Measurements from ENCODE around the gene MYO6. TPM values are rescaled to one million over a fixed set of nuclear protein-coding genes. Genes with fewer than 3 reads are reported as not detected.
"Not testable (repeated sequence)": the region's sequence is repeated elsewhere in the genome, so short reads cannot be mapped to it uniquely, and the experiment has no call there.

Gene MYO6
- polyA plus RNA-seq, 4 donors, result 95.7 to 112 (median 102) TPM

DNA sequence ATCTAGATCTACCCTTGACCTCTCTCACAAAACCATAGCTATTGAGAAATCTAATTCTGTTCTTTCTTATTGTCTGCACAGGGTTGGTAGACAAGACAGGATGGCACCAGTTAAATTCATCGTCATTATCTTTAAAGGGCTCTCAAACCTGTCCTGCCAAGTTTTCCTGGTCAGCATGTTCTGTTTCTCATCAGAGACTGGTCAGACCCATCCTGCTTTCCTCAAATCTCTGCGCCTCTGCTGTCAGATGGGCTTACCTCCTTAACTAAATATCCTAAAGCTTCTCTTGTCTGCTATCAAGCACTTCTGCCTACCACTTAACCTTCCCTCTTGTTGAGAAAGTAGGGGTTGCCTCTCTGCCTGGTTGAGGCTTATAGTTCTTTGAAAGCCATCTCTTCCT, 125.2 kb downstream of the MYO6 start:
- DNase-seq (ENCODE audit: low read depth in 4 of 4, low spot score in 3 of 4), result no peak

DNA sequence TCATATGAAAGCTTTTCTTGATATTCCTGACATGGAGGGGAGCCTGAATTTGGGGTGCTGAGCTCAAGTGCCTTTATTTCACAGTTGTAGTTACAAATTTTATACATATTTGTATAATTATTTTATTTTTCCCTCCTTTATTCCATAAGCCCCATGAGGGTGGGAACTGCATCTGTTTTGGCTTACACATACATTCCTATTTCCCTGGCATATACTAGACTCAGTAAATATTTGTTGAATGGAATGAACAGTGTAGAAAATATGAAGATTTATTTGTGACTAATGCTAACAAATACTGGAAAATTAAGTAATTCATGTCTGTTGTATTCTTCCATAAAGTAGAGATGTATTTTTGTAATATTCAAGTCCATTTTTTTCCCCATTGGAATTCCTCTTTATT, 127.1 kb downstream of the MYO6 start:
- no peak for DNase-seq (ENCODE audit: low read depth in 4 of 4, low spot score in 3 of 4)

DNA sequence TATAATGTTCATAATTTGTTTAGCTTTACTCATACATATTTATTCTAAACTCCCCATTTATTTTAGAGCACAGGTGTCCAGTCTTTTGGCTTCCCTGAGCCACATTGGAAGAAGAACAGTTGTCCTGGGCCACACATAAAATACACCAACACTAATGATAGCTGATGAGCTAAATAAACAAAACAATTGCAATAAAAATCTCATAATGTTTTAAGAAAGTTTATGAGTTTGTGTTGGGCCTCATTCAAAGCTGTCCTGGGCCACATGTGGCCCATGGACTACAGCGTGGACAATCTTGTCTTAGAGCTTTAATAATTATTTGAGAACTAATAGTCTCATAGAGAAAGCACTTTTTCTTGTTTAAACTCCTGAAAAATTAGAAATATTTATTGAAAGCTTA, 131.3 kb downstream of the MYO6 start:
- DNase-seq (ENCODE audit: low read depth in 4 of 4, low spot score in 3 of 4), result no peak

DNA sequence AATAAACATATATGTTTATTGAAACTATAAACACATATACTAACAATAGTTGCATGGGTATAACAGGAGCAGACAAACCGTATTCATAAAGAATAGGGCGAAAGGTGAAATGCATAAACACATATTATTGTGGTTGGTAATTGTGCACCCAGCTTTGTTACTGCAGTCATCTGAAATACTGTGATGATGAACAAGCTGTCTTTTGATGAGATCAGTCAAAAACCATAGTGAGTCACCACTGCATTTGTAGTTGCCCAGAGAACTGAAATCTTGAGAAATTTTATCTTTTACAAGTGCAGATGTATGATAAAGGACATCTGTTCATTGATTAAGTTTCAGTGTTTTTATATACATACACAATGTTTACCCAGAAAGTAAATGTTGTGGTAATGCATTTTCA, 133.7 kb downstream of the MYO6 start:
- no peak for DNase-seq (ENCODE audit: low read depth in 4 of 4, low spot score in 3 of 4)

DNA sequence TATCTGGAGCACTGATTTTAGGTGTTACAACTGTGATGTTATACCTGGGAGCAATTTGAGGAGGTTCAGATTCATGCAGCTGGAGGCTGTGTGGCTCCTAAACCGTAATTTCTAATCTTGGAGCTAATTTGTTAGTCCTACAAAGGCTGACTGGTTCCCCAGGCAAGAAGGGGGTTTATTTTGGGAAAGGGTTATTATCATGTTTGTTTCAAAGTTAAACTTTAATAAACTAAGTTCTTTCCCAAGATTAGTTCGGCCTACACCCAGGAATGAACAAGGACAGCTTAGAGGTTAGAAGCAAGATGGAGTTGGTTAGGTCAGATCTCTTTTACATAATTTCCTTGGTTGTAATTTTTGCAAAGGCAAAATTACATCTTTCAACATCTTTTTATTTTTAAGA, 135.8 kb downstream of the MYO6 start:
- no peak for DNase-seq (ENCODE audit: low read depth in 4 of 4, low spot score in 3 of 4)

DNA sequence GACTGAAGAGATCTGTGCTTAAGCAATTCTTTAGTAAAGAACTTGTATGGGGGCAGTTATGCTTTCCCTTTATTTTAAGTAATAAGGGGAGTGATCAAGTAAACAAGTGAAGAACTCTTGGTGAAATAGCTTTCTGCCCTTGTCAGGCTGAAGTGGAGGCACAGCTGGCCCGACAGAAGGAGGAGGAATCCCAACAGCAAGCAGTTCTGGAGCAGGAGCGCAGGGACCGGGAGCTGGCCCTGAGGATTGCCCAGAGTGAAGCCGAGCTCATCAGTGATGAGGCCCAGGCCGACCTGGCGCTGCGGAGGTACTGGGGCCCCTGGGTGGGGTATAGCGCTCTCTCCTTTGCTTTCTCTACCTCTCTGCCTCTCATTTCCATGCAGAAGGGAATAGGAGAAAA, 143.3 kb downstream of the MYO6 start:
- no peak for DNase-seq (ENCODE audit: low read depth in 4 of 4, low spot score in 3 of 4)

DNA sequence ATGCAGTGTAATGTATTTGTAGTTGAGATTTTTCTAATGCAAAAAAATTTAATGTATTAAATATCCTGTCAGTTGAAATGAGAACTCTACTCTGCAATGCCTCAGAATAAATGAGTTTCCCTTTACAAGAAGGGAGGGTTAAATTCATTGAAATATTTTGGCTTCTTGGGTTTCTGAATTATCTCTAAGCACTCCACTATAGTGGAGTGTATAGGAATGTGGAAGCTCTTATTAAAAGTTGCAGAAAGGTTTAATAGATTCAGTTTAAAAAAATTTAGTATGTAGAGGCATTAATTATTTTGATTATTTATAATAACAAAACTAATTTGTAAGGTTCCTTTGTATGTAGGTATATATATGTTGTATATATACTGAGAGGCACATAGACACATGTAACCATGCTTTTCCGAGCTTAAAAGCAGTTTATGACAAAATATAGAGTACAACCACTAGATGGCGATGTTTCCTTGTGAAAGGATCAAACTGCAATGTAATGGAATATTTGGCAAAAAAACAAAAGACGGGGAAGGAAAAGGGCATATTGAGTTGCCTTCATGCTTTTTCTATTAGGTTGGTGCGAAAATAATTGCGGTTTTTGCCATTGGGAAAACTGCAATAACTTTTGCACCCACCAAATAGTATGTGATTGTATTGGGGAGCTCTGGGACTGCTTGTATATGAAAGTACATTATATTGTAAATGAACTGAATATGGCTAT, 144.2 kb downstream of the MYO6 start:
- peak; percentile 54 to 66 (median 60) for DNase-seq (ENCODE audit: low read depth in 4 of 4, low spot score in 3 of 4)

DNA sequence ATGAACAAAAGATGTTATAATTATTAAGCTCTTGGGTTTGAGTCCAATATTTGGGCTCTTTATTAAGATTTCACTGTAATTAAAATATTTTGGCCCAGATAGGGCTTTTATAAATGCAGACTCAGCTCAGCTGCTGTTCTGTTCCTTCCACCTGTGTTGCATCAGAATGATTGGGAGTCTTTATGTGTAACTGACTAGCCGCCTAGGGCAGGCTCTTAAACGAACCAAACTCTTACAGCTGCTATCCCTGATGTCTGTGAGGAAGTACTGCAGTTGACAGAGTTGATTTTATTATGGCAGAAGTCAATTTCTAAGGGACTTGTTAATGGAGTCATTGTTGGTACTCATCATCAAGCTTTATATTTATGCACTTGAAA, 144.7 kb downstream of the MYO6 start:
- no peak for DNase-seq (ENCODE audit: low read depth in 4 of 4, low spot score in 3 of 4)

DNA sequence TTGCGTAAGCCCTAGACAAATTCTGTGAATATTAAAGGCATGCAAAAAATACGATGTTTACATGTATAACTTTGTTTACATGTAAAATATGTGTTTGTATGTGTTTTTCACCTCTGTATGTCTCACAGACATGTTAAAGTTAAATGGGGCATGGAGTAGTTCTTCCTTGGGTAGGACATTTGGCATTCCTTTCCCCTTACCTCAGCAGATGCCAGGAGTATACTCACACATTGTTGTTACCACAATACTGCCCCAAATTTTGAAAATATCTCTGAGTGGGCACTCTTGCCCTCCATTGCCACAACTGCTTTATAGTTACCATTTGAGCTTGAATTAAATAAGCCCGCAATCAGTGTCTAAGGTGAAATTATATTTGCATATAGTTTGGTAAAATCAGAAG, 147.5 kb downstream of the MYO6 start:
- DNase-seq (ENCODE audit: low read depth in 4 of 4, low spot score in 3 of 4), result no peak

DNA sequence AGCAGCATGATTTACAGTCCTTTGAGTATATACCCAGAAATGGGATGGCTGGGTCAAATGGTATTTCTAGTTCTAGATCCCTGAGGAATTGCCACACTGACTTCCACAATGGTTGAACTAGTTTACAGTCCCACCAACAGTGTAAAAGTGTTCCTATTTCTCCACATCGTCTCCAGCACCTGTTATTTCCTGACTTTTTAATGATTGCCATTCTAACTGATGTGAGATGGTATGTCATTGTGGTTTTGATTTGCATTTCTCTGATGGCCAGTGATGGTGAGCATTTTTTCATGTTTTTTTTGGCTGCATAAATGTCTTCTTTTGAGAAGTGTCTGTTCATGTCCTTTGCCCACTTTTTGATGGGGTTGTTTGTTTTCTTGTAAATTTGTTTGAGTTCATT, 151.2 kb downstream of the MYO6 start:
- DNase-seq (ENCODE audit: low read depth in 4 of 4, low spot score in 3 of 4), result not testable (repeated sequence)

DNA sequence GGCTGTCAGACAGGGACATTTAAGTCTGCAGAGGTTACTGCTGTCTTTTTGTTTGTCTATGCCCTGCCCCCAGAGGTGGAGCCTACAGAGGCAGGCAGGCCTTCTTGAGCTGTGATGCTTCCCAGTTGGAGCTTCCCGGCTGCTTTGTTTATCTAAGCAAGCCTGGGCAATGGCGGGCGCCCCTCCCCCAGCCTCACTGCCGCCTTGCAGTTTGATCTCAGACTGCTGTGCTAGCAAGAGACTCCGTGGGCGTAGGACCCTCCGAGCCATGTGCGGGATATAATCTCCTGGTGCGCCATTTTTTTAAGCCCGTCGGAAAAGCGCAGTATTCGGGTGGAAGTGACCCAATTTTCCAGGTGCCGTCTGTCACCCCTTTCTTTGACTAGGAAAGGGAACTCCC, 156.1 kb downstream of the MYO6 start:
- DNase-seq (ENCODE audit: low read depth in 4 of 4, low spot score in 3 of 4), result not testable (repeated sequence)

DNA sequence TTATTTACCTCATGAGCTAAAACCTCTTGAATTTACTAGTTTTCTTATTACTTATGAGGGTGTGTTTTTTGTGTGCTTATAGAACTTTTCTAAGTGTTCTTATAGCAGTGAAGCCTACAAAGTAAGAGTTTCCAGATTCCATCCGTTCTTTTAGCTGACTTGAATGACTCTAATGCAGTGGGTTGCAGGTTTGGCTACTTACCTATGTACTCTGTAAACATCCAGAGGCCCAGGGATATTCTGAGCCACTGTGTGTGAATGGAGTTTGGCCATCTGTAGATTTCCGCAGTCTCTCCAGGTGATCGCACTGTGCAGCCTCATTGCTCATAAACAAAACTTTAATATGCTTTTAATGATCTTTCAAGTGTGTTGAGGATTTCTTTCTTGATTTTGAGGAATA, 157.8 kb downstream of the MYO6 start:
- DNase-seq (ENCODE audit: low read depth in 4 of 4, low spot score in 3 of 4), result no peak

DNA sequence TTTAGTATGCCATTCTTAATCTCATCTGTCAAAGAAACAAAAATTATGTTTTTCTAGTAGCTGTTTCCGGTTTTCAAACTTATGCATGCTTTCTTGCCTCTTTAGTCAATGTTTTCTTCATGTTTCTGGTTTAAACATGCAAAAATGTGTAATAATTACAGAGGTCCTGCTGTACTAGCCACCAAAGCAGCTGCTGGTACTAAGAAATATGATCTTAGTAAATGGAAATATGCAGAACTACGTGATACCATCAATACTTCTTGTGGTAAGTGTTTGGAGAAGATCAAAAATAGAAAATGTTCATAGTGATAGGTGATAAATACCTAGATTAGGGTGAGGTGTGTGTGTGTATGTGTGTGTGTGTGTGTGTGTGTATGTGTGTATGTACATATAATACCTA, 158.4 kb downstream of the MYO6 start:
- no peak for DNase-seq (ENCODE audit: low read depth in 4 of 4, low spot score in 3 of 4)

DNA sequence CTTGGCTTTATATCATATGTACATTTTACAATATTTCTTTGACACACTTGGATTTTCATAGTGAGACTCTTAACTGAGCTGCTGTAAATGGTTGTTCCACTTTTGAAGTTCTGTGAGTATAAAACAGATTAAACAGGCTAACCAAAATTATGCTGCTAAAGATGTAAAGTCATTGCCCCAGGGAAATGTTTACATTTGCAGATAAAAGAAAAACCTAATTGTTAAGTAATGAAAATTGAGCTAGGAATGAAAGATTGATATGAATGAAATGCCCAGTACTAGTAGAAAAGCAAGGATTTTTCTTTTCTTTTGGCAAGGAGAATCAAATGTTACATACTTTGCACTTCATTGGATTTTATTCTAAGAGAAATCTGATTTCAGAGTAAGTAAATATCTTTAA, 164.0 kb downstream of the MYO6 start:
- no peak for DNase-seq (ENCODE audit: low read depth in 4 of 4, low spot score in 3 of 4)

DNA sequence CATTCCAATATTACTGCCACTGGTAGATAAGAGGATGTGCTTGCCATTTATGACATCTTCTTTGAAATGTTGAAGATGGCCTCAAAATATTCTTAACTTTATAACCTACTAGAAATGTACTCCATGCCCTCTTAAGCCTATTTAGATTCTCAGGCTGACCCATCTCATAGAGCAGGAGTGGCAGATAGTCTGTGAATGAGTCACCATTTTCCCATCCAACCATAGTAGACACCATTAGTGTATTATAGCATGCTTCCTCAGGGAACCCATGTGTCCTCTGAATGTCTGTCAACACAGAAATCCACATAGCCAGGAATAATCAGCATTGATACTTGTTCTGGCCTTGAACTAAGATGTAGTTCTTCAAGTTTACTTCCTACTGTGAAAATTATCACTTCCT, 173.2 kb downstream of the MYO6 start:
- no peak for DNase-seq (ENCODE audit: low read depth in 4 of 4, low spot score in 3 of 4)

DNA sequence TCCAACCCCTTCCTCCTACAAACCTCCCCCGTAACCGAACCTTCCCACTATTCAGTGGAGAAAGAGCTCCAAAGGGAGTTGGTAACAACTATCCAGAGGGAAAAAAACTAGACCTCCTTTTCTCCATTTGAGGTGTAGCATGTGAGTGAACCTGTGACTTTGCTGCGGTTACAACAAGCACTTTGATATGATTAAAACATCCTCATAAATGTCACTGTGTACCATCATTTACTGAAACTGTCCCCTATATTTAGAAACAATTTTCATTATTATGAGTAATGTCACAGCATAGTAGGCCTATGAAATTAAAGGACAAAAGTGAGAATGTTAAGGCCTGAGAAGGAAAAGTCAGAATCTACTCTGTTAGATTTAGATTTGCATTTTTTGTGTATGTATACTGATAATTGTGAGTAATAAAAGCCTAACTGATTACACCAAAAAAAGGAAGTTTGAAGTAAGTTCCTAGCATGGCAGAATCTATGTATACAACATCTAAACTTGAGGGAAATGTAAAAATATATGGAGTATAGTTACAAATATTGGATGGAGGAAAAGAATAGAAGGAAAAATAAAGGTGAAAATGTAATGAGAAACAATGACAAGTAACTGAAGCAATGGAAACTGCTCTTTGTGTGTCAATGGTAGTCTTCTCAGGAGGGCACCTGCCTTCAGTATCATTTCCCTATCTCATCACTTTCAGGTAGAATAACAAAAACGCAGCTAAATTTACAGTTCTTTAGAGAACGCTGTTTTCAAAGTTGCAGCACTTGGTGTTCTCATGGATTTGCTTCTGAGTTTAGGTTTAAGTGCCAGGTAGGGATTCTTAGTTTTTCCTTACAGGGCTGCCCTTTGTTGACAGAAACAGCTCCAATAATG, 177.5 kb downstream of the MYO6 start:
- no peak for DNase-seq (ENCODE audit: low read depth in 4 of 4, low spot score in 3 of 4)

DNA sequence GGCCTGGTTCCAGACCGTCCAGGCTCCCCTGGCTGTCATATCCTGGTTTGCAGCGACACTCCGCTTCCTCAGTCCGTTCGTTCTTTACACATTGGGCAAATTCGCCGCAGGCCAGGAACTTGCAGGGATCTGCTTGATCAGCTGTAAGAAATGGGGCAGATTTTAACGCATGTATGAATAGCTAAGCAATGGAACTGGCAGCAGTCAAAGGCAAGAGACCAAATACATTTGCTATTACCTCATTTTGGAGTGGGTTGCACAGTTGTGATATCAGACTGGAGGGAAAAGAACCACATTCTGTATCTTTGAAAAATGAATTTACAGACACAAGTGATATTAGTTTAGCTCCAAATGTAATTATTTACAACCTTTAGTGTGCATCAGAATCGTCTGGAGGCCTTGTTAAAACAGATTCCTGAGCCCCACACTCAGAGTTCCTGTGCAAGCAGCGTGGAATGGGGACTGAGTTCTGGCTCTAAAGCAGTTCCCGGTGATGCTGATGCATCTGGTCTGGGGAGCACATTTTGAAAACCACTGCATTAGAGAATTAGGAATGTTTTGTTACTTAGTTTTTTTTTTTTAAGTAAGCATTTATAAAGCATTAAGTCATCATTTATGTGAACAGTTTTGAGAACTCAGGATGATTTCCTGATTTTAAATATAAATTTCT, 182.1 kb downstream of the MYO6 start:
- DNase-seq (ENCODE audit: low read depth in 4 of 4, low spot score in 3 of 4), result peak in 1 of 4 donors; percentile 39

DNA sequence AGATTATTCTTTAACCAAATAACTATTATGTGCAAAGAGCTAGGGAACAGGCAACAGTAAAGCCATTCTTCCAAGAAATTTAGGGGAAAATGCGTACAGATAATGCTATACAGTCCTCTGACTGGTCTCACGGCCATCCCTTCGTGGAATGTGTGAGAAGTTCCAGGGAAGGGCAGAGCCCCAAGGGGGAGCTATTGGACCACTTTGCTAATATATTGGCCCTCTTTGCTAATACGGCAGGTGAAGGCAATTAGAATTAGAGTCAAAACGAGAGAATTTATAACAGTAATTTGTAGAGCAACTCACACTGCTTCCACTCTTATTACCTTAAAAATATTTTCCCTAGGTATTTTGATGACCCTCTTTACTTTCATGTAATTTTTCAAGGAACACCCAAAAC, 183.0 kb downstream of the MYO6 start:
- DNase-seq (ENCODE audit: low read depth in 4 of 4, low spot score in 3 of 4), result peak in 2 of 4 donors; percentile 19 to 28

DNA sequence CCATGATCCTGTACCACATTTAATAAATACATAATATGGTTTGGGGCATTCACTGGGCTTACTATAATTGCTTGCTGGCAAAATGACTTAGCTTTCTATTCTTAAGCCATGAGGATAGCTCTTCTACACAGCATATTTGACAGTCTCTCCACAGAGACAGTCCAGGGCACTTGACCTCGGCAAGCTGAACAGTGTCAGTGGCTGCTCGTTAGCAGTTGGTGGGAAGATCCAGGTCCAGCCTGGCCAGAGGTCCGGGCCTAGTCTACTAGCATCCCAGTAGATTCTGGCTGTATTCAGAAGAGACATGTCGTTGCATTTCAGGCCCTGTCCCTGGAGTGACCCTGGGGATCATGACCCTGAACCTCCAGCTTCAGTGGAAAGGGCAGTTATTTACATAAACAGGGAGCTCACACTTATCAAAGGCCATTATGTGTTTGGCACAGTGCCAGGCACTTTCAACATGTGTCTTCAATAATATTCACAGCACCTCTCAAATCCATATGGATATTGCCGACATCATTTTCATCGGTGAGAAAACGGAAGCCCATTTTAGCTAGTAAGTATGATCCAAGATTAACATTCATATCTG, 184.4 kb downstream of the MYO6 start:
- DNase-seq (ENCODE audit: low read depth in 4 of 4, low spot score in 3 of 4), result no peak

DNA sequence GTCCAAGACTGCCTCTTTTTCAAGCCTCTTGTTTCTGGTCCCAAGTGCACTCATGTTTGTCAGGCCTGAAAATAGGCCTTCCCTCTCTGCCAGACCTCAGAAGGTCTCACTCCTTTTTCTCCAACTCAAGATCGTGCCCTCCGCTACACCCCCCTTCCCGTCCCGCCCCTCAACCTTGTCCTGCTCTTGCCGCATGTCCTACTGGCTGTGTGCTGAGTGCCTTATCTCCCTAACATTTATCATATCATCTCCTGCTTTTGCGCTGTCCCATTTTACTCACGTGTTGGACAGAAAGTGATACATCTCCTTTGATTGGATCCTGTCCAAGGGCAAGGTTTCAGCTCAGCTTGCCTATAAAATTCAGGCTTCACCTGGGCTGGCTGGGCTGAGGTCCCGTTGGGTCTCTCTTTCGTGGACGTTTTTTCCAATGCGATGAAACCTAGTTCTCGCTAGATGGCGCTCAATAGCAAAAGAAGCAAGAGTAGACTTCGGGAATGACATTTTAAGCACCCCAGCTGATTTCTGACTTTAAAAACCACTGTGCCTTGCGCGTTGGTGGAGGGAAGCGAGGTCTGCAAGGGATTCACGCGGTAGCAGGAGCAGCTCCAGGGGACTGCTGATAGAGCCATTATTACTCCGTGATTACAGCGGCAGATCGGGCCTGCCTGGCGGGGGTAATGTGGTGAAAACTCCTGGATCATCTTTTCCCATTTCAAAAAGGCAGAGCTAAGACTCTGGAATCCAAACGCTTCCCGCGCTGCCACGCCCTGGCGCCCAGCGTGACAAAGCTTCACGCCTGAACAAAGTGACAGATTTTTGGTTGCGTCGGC, 185.8 kb downstream of the MYO6 start:
- peak; percentile 60 to 75 (median 70) for DNase-seq (ENCODE audit: low read depth in 4 of 4, low spot score in 3 of 4)

Data from right renal pelvis (tissue), 4 donors.